GM18519 (cell line): ENCODE results near the gene SLC25A26.
A peak's percentile ranks its signal among the peaks of the same experiment; 100 is the strongest.
"Not testable (repeated sequence)": the region's sequence is repeated elsewhere in the genome, so short reads cannot be mapped to it uniquely, and the experiment has no call there.

Experiments used
- ATAC-seq: cut with Tn5 transposase; IDR thresholded peaks from one replicate; pipeline ENCODE4 v1.9.1; 2021; ENCODE audit warnings: mild to moderate bottlenecking, moderate library complexity; ENCODE audit not compliant: unreplicated experiment, low FRiP score

The SLC25A26 gene

DNA sequence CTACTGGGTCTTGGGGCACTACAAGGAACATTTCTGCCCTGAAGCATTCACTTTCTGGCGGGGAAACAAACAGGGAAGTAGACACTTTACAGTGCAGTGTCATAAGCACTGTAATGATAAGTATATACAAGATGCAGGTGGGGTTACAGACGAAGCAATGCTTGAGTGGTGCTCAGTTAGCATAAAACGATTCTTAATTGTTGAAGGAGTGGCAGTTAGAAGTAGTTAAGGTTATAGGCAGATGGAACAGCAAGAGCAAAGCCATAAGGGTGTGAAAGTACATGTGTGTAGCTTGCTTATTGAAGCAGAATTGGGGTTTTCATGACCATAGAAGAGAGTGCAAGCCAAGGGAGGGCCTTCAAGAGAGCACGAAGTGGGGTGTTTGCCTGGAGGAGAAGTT, 46.2 kb downstream of the SLC25A26 start:
- peak; percentile 78 for ATAC-seq

DNA sequence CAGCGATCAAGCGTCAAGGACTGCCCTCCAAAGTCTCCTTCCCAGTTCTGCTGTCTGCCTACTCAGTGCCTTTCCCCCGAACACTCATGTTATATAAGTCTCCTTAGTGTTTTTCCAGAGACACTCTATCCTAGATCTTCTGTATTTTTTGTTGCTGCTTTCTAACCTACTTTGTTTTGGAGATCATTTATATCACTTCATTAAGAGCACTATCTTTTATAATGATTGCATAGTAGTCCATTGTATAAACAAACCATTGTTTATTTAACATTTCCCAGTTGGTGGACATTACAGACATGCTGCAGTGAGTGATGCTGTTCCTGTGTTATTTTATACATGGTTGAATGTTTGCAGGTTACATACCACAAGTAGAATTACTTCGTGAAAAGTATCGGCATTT, 47.1 kb downstream of the SLC25A26 start:
- no peak for ATAC-seq

DNA sequence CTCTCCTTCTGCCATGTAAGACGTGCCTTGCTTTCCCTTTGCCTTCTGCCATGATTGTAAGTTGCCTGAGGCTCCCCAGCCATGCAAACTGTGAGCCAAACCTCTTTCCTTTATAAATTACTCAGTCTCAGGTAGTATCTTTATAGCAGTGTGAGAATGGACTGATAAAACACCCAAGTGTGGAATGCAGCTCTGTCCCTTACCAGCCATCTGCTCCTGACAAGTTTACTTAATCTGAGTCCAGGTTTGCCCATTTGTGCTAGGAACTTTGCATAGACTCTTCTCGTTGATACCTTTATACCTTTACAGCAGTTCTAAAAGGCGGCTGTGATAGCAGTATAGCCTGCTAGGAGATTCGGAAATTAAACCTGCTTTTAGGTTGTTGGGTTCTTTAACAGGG, 48.1 kb downstream of the SLC25A26 start:
- ATAC-seq, result no peak

DNA sequence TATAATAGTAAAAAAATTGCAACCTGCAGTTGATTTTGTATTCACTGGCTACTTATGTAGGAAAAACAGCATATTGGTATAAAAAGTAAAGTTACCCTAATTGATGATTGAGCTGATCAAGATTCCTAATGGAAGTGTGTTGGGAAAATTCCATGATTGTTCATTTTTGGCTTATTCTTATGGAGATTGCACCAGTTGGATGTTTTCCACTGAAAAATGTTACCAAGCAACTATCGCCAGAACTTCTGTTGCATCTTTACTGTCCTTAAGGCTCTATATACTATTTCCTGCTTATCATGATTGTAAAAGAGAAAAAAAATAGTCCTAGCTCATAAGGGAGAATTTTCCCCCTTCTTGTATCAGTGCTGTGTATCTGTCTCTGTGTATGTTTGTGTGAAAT, 48.6 kb downstream of the SLC25A26 start:
- no peak for ATAC-seq

DNA sequence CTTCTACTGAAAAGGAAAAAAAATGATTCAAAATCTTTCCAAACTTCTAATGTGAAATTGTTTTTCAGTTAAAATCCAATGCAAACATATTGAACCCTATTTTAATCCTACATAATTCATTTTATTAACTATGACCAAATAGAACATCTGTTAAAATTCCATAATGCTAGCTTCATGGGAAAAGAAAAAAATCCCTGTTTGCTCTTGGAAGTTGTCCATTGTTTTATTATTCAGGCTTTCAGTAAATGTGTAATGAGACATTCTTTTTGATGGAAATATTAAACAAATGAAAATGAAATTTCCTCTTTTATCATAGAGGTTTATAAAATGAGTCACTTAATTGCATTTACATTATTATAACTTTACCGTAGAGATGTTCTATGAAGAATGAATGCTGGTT, 49.5 kb downstream of the SLC25A26 start:
- no peak for ATAC-seq

DNA sequence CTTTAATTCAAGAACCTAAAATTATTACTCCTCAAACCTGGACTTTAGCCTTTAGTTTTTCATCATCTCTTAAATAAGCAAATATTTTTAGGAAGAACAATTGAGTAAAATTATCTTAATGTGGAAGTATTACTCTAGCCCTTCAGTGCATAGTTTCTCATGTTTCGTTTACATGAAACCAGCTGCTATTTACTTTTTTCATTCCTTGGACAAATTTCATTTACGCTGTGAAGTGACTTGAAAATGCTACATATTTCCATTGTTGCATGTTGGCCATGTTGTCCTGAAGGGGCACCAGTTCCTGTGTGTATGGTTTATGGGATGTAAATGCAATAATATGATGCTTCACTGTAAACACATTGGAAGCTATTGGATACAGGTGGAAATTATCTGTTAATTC, 49.9 kb downstream of the SLC25A26 start:
- ATAC-seq, result no peak

DNA sequence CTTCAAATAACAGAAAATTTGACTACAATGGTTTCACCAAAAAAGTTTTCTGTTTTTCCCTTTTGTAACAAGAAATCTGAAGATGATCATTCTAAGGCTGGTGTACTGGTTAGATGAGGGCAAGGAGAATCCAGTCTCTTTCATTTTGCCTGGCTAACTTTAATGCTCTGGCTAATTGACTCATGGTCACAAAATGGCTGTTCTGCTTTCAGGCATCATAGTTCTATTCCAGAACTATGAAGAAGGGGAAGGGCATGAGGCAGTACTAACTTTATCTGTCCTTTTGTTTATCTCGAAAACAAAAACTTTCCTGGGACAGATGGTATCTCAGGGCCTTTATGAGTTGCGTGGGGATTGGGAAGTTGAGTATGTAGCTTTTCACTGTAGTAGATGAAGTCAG, 50.4 kb downstream of the SLC25A26 start:
- no peak for ATAC-seq

DNA sequence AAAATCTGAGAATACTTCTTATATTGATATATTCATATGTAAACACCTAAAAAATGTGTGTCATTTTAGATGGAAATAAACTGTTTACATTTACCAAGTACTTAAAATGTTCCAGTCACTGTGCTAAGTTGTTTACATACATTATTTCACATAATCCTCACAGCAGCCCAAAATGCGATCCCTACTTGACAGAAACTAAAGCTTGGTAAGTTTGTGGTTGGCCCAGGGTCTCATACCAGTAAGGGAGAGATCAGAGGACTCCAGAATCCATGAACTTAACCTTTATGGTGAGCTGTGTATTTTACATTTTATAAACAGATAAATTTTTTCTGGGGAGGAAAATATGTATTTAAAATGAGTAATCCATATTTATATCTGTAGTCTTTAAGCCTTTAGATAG, 51.2 kb downstream of the SLC25A26 start:
- no peak for ATAC-seq

DNA sequence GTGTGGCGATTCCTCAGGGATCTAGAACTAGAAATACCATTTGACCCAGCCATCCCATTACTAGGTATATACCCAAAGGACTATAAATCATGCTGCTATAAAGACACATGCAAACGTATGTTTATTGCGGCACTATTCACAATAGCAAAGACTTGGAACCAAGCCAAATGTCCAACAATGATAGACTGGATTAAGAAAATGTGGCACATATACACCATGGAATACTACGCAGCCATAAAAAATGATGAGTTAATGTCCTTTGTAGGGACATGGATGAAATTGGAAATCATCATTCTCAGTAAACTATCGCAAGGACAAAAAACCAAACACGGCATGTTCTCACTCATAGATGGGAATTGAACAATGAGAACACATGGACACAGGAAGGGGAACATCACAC, 54.0 kb downstream of the SLC25A26 start:
- ATAC-seq, result not testable (repeated sequence)

DNA sequence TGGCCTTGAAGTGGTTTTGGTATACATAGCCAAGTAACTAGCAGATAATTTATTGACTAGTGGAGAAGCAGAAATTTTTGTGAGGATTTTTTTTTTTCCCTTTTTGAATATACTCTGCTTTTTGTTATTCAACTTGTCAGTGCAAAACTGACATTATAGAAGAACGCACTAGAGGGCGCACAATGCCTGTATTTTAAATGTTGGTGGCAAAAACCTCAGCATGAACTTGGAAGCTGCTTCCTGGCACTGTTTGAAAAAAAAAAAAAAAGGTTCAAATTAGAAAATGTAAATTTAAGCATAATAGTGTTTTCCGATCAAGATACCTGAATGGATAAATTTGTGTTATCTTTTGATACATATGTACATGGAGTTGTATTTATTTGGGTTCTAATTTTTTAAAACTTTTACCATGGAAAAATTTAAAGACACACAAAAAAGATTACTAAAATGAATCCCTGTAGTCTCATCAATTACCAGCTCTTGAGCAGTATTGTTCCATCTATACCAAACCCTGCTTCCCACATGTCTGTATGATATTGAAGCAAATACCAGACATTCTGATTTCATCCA, 56.0 kb downstream of the SLC25A26 start:
- ATAC-seq, result no peak

DNA sequence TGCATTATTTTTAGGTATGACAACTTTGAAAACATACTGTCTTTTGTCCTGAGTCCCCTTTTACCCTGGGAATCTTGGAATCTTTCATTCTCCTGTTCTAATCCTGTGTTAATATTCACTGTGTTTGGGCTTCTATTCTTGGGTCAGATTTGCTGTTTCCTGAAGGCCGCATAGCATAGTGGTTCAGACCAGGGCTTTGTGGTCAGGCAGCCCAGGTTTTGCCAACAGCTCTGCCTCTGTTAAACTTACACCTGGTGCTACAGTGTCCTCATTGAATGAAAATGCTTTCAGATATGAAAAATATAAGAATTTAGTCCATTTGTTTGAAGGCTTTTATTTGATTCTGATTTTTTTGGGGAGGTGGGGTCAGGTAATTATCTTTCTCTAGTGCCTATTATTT, 58.4 kb downstream of the SLC25A26 start:
- no peak for ATAC-seq

DNA sequence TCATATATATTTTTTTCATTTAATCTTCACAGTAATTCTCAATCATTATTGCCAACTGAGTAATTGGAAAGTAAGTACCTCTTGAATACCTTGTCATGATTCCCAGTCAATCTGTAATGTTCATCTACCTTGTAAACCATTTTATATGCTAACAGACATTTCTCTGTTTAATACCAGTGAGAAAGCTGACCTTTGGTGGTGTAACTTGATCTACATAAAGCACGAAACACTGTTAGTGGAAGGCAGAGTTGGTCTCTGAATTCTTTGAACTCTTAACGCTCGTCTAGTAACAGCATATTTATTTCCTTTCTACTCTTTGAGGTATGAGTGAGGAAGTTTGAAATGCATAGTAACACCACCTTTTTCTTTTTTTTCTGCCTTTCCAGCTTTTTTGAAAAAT, 59.5 kb downstream of the SLC25A26 start:
- ATAC-seq, result no peak

DNA sequence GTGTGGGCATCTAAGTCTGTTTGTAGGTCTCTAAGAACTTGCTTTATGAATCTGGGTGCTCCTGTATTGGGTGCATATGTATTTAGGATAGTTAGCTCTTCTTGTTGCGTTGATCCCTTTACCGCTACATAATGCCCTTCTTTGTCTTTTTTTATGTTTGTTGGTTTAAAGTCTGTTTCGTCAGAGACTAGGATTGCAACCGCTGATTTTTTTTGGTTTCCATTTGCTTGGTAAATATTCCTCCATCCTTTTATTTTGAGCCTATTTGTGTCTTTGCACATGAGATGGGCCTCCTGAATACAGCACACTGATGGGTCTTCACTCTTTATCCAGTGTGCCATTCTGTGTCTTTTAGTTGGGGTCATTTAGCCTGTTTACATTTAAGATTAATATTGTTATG, 71.1 kb downstream of the SLC25A26 start:
- ATAC-seq, result not testable (repeated sequence)

DNA sequence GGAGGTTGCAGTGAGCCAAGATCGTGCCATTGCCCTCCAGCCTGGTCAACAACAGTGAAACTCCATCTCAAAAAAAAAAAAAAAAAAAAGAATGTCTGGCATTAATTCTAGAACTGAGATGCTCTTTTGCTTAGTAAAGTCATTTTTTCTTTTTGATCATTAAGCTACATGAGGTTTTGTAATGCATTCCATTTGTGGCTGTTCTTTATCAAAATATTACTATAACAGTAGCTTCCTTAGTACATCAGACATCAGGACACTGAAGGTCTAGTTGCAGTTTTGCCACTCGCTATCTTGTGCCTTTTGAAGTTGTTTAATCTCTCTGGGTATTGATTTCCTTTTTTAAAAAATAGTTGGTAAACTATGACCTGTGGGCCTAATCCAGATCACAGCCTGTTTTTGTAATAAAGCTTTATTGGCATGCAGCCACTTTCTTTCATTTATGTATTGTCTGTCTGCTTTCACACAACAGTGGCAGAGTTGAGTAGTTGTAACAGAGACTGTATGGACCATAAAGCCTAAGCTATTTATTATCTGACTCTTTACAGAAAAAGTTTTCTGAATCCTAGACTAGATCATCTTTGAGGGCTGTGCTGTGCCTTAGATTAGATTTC, 76.6 kb downstream of the SLC25A26 start:
- ATAC-seq, result no peak

DNA sequence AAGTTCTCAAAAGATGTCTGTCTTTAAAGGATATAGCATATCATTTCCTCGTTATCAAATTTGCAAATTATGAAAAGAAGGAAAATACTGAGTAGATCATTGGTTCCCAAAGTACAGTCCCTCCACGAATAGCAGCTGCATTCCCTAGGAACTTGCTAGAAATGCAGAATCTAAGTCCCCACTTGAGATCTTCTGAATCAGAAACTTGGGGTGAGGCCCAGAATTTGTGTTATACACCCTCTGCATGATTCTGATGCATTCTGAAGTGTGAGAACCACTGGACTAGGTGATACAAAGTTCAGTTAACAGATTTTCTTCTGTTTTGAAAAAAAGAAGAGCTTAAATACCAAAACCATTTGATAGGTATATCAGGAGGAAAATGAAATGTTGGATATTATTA, 77.1 kb downstream of the SLC25A26 start:
- ATAC-seq, result no peak

DNA sequence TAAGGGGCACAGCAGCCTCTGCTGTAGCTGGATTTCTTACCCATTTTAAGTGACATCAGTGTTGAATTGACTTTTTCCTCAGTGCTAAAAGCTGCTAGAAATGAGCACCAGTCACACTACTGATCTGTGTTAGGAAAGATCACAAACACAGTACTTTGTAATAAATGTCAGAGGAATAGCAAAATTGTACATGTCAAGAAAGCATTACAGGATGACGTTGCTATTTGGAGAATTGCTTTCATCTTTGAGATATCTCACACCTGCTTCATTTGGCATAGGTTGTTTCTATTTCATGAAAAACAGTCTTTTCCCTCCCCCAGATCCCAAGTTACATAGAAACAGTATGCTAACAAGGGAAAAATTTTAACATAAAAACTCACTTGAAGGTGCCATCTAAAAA, 77.8 kb downstream of the SLC25A26 start:
- no peak for ATAC-seq

DNA sequence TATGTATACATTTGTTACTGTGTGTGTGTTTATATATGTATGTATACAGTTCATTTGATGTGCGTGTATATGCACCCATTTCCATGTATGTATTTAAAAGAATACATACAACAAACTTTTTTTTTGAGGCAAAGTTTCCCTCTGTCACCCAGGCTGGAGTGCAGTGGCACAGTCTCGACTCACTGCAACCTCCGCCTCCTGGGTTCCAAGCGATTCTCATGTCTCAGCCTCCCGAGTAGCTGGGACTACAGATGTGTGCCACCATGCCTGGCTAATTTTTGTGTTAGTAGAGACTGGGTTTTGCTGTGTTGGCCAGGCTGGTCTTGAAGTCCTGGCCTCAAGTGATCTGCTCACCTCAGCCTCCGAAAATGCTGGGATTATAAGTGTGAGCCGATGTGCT, 78.3 kb downstream of the SLC25A26 start:
- ATAC-seq, result not testable (repeated sequence)

DNA sequence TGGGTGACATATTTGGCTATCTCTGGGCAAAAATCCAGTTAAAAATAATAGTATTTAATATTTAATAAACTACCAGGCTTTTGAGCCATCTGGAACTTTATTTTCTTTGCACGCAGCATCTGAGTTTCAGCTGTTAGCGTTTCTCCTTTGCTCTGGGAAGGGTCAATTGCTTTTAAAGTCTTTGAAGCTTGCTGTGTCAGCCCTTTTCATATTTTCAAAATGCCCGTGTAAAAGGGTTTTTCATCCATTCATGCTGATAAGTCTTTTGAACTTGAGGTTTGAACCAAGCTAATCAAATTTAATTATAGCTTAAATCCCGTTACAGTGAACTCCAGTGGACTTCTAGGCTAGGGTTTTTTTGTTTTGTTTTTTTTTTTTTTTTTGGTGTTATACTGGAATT, 79.1 kb downstream of the SLC25A26 start:
- ATAC-seq, result no peak

DNA sequence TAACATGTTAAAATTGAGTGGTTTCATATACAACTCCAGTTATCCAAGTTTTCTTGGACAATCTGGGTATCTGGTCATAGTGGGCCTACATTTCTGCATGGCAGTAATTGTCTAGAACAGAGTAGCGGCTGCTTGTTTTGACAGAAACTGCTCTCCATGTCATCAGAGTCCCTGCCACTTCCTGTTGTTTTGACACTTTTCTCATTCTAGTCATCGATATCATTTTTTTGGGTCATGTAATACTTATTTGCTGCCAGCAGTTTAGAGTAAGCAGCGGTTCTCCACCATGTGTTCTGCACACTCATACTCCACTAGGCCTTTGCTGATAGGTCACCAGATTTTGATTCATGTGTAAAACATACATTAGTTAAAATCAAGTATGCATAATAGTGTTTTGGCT, 81.5 kb downstream of the SLC25A26 start:
- peak; percentile 44 for ATAC-seq

DNA sequence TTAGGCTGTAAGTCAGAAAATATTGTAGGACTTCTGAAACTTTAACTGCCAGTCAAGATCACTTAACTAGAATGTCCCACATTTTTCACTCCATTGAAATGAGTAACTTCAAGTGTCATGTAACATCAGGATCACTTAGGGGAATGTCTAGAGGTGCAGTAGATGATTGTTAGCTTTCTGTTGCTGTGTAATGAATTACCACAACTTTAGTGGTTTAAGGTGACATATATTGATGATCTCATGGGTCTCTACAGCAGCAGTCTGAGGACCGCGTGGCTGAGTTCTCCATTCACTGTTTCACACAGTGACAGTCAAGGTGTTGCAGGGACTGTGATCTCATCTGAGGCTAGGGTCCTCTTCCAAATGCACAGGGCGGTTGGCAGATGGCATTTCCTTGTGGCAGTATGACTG, 82.7 kb downstream of the SLC25A26 start:
- no peak for ATAC-seq

DNA sequence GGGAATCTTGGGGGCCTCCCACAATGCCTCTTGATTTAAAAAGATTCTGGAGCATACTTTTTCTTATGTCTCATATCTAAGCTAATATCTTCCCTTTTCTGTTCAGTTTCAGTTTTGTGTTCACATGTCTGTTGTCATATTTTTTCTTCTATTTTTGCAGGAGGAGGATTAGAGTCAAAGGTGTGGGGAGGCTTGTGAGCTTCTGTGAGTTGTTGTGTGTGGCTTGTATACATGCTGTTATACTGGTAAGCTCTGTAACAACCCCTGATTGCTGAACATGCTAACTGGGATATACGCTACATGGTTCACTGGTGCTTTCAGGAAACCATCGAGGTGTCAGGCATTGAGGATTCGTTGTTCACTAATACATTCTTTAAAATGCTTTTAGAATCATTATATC, 83.5 kb downstream of the SLC25A26 start:
- ATAC-seq, result no peak

DNA sequence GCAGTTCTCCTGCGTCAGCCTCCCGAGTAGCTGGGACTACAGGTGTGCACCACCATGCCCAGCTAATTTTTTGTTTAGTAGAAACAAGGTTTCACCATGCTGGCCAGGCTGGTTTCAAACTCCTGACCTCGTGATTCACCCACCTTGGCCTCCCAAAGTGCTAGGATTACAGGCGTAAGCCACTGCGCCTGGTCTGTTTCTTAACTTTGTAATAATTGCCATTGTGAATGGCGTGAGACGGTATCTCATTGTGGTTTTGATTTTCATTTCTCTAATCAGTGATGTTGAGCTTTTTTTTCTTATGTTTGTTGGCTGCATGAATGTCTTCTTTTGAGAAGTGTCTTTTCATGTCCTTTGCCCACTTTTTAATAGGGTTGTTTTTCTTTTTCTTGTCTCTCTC, 85.3 kb downstream of the SLC25A26 start:
- ATAC-seq, result not testable (repeated sequence)

DNA sequence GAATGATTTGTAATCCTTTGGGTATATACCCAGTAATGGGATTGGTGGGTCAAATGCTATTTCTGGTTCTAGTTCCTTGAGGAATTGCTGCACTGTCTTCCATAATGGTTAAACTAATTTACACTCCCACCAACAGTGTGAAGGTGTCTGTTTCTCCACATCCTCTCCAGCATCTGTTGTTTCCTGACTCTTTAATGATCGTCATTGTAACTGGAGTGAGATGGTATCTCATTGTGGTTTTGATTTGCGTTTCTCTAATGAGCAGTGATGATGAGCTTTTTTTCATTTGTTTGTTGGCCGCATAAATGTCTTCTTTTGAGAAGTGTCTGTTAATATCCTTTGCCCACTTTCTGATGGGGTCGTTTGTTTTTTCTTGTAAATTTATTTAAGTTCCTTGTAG, 86.2 kb downstream of the SLC25A26 start:
- not testable (repeated sequence) for ATAC-seq
